Kidney (tissue), 14 donors: ENCODE data around the gene SULT1C3. TPM values are rescaled to one million over a fixed set of nuclear protein-coding genes. Genes with fewer than 3 reads are reported as not detected.

ENCODE experiments used
- DNase-seq, 5 donors: peaks; one replicate each; pipeline ENCODE4 v3.0.0-alpha.2; 2013 to 2020
- FAIRE-seq: peaks from 2 replicates; lab custom pipeline; 2012; peaks lifted over from hg19 to GRCh38; lab: Jason Lieb, UNC
- H3K27ac ChIP-seq, 2 donors: one replicate each; pipeline ENCODE4 v1.7.0; 2013; ENCODE audit warnings: low read depth in 2 of 2, low read length in 2 of 2, inconsistent platforms in 1 of 2
- H3K27me3 ChIP-seq: one replicate; pipeline ENCODE4 v1.7.1; 2013; ENCODE audit warnings: low read length, inconsistent platforms; ENCODE audit not compliant: control insufficient read depth, insufficient read depth
- H3K36me3 ChIP-seq, 3 donors: one replicate each; pipeline versions ENCODE4 v1.7.0 to v1.7.1; 2013; ENCODE audit warnings: low read length in 3 of 3, control low read depth in 1 of 3, inconsistent platforms in 1 of 3; ENCODE audit not compliant: insufficient read depth in 3 of 3, control insufficient read depth in 2 of 3
- H3K4me1 ChIP-seq, 3 donors: one replicate each; pipeline versions ENCODE4 v1.7.0 to v1.7.1; 2013; ENCODE audit warnings: low read length in 3 of 3, inconsistent platforms in 1 of 3, low read depth in 1 of 3; ENCODE audit not compliant: control insufficient read depth in 2 of 3, insufficient read depth in 2 of 3
- H3K4me3 ChIP-seq, 3 donors: one replicate each; pipeline versions ENCODE4 v1.7.0 to v1.8.1; 2013; ENCODE audit warnings: low read length in 3 of 3, control low read depth in 1 of 3, inconsistent platforms in 1 of 3
- H3K9ac ChIP-seq, 3 donors: one replicate each; pipeline versions ENCODE4 v1.7.0 to v1.7.1; 2013; ENCODE audit warnings: low read length in 3 of 3, control low read depth in 1 of 3, inconsistent platforms in 1 of 3
- H3K9me3 ChIP-seq, 3 donors: one replicate each; pipeline versions ENCODE4 v1.7.0 to v1.7.1; 2013; ENCODE audit warnings: low read length in 3 of 3, control low read depth in 1 of 3, inconsistent platforms in 1 of 3; ENCODE audit not compliant: control insufficient read depth in 2 of 3, insufficient read depth in 1 of 3
- CTCF ChIP-seq: IDR thresholded peaks from 3 replicates; pipeline ENCODE4 v1.5.1; 2012; ENCODE audit warnings: mild to moderate bottlenecking, moderate library complexity, borderline replicate concordance; ENCODE audit not compliant: insufficient read depth; ENCODE audit errors: extremely low read depth
- intact Hi-C: fragments of 100-400 bp; cut with DNase I; formaldehyde crosslinking; loops from one replicate; pipeline ENCODE4 v1.11.1; 2022
- polyA plus RNA-seq: library from polyadenylated mRNA; stranded (reverse); fragments of 350-450 nt; fragmentation: Illumina TruSeq; extraction: RNeasy Lipid Tissue Mini Kit (QIAGEN cat#74804); gene quantifications from one replicate; pipeline ENCODE4 v1.2.3, GENCODE V29; 2014; ENCODE audit warnings: low read depth, low replicate concordance; ENCODE audit not compliant: insufficient read depth
- total RNA-seq: library from RNA; stranded (reverse); fragmentation: NEBNext Ultra II Directional; extraction: Animal tissue kit (Norgen Biotek cat#: 25700); gene quantifications from one replicate; pipeline ENCODE4 v1.2.1, GENCODE V29; 2021
- donor health status: control.
- donor health status: control.
- donor health status: control.
- donor health status: control.
- donor health status: control.
- donor health status: DM: yes; HTN: yes; CAD: no.
- donor health status: Normal renal cell carcinoma (clear cell type).

The SULT1C3 gene
- total and polyA plus RNA-seq, 2 donors from 2014 or later, result not detected

- no peak overlapping the region for H3K27ac ChIP-seq
- no peak overlapping the region for H3K4me3 ChIP-seq
- H3K9ac ChIP-seq, result no peak overlapping the region
- TF ChIP-seq CTCF, result no peak
- intact Hi-C loops, result no loop called here
- no peaks in the 10 kb centered on the region for H3K27me3 ChIP-seq
- no peak for FAIRE-seq
- H3K4me1 ChIP-seq, result no peaks in the 10 kb centered on the region
- H3K36me3 ChIP-seq, result no peaks in the 10 kb centered on the region
- no peak for DNase-seq
- H3K9me3 ChIP-seq, result peaks cover 0 to 12% (median 0%) of the 10 kb centered on the region in 3 donors
These were observed 1.2 kb downstream of the SULT1C3 start for GRCh38 chr2:108240966-108241365.

GRCh38 chr2:108243566-108243965 lies 3.8 kb downstream of the SULT1C3 start:
- no peak for TF ChIP-seq CTCF
- Histone ChIP-seq H3K4me1 (no peaks in the 10 kb centered on the region), H3K9ac (no peak overlapping the region), H3K27ac (no peak overlapping the region), H3K36me3 (no peaks in the 10 kb centered on the region), H3K9me3 (peaks cover 0 to 5% (median 0%) of the 10 kb centered on the region in 3 donors), H3K4me3 (no peak overlapping the region), H3K27me3 (no peaks in the 10 kb centered on the region)
- intact Hi-C loops, result no loop called here
- DNase-seq (no peak), FAIRE-seq (no peak)

GRCh38 chr2:108244667-108245414 lies 5.1 kb downstream of the SULT1C3 start:
- Histone ChIP-seq H3K4me3 (no peak overlapping the region), H3K9ac (no peak overlapping the region), H3K9me3 (peaks cover 0 to 5% (median 0%) of the 10 kb centered on the region in 3 donors), H3K36me3 (no peaks in the 10 kb centered on the region), H3K27ac (no peak overlapping the region), H3K27me3 (no peaks in the 10 kb centered on the region), H3K4me1 (no peaks in the 10 kb centered on the region)
- no peak for FAIRE-seq
- intact Hi-C loops, result no loop called here
- no peak for DNase-seq
- TF ChIP-seq CTCF, result no peak

GRCh38 chr2:108253106-108253505 lies 13.3 kb downstream of the SULT1C3 start:
- H3K4me1 ChIP-seq, result no peaks in the 10 kb centered on the region
- TF ChIP-seq CTCF, result no peak
- H3K27ac ChIP-seq, result no peak overlapping the region
- no peaks in the 10 kb centered on the region for H3K9me3 ChIP-seq
- H3K4me3 ChIP-seq, result no peak overlapping the region
- H3K27me3 ChIP-seq, result no peaks in the 10 kb centered on the region
- H3K9ac ChIP-seq, result no peak overlapping the region
- FAIRE-seq (no peak), DNase-seq (no peak)
- intact Hi-C loops, result no loop called here
- no peaks in the 10 kb centered on the region for H3K36me3 ChIP-seq
